ENCODE results near the gene HPN.
A peak's percentile ranks its signal among the peaks of the same experiment; 100 is the strongest.
"Not testable (repeated sequence)": the region's sequence is repeated elsewhere in the genome, so short reads cannot be mapped to it uniquely, and the experiment has no call there.

Gene HPN

GRCh38 chr19:35041548-35042055, at the start of gene HPN:
HPN (plus strand) TSS chr19:35041721; CDS start chr19:35042507, 786 bp downstream.
- DNase-seq (ENCODE audit: low spot score): no peak

- not testable (repeated sequence) for DNase-seq (ENCODE audit: low spot score)
Measured at GRCh38 chr19:34992582-34992981, 48.9 kb upstream of the HPN start.

- no peak for DNase-seq (ENCODE audit: low spot score)
Measured at GRCh38 chr19:34994286-34994642, 47.3 kb upstream of the HPN start.

- no peak for DNase-seq (ENCODE audit: low spot score)
Measured at GRCh38 chr19:34994643-34995541, 46.6 kb upstream of the HPN start.

- DNase-seq (ENCODE audit: low spot score): no peak
Measured at GRCh38 chr19:34995551-34995950, 46.0 kb upstream of the HPN start.

GRCh38 chr19:34997071-34997617, 44.4 kb upstream of the HPN start:
- no peak for DNase-seq (ENCODE audit: low spot score)

- DNase-seq (ENCODE audit: low spot score): not testable (repeated sequence)
Measured at GRCh38 chr19:34998224-34998623, 43.3 kb upstream of the HPN start.

GRCh38 chr19:34998777-34999497, 42.6 kb upstream of the HPN start:
- no peak for DNase-seq (ENCODE audit: low spot score)

GRCh38 chr19:34999498-35000337, 41.8 kb upstream of the HPN start, which contains the start of gene GRAMD1A:
GRAMD1A (plus strand) TSS chr19:35000323; CDS start chr19:35000479, 156 bp downstream.
- DNase-seq (ENCODE audit: low spot score): peak; percentile 81

- DNase-seq (ENCODE audit: low spot score): no peak
Measured at GRCh38 chr19:35000338-35000646, 41.2 kb upstream of the HPN start.

- DNase-seq (ENCODE audit: low spot score): no peak
Measured at GRCh38 chr19:35000647-35001501, 40.6 kb upstream of the HPN start.

GRCh38 chr19:35002037-35002535, 39.4 kb upstream of the HPN start:
- DNase-seq (ENCODE audit: low spot score): no peak

GRCh38 chr19:35004517-35005255, 36.8 kb upstream of the HPN start:
- no peak for DNase-seq (ENCODE audit: low spot score)

- DNase-seq (ENCODE audit: low spot score): no peak
Measured at GRCh38 chr19:35005256-35005977, 36.1 kb upstream of the HPN start.

GRCh38 chr19:35006007-35006341, 35.5 kb upstream of the HPN start:
- DNase-seq (ENCODE audit: low spot score): not testable (repeated sequence)

GRCh38 chr19:35006342-35006998, 35.1 kb upstream of the HPN start:
- DNase-seq (ENCODE audit: low spot score): no peak

- DNase-seq (ENCODE audit: low spot score): no peak
Measured at GRCh38 chr19:35006999-35007365, 34.5 kb upstream of the HPN start.

- not testable (repeated sequence) for DNase-seq (ENCODE audit: low spot score)
Measured at GRCh38 chr19:35007427-35007826, 34.1 kb upstream of the HPN start.

GRCh38 chr19:35008891-35009341, 32.6 kb upstream of the HPN start:
- no peak for DNase-seq (ENCODE audit: low spot score)
